Bronchial epithelial cell (primary cell): ENCODE data around the gene SCGB1A1. TPM values are rescaled to one million over a fixed set of nuclear protein-coding genes. Genes with fewer than 3 reads are reported as not detected.

Experiments used
- DNase-seq: peaks from one replicate; pipeline ENCODE4 v3.0.0-alpha.2; 2010; ENCODE audit warnings: low read depth
- FAIRE-seq: peaks from 2 replicates; lab custom pipeline; 2011; peaks lifted over from hg19 to GRCh38; lab: Jason Lieb, UNC
- H3K27me3 ChIP-seq: 2 replicates; pipeline ENCODE4 v1.5.1; 2011; ENCODE audit warnings: low read length; ENCODE audit not compliant: control insufficient read depth, insufficient read depth
- H3K36me3 ChIP-seq: 2 replicates; pipeline ENCODE4 v1.5.1; 2011; ENCODE audit warnings: low read length; ENCODE audit not compliant: control insufficient read depth, insufficient read depth
- H3K4me3 ChIP-seq: 2 replicates; pipeline ENCODE4 v1.5.1; 2011; ENCODE audit warnings: mild to moderate bottlenecking, low read depth, low read length, control low read depth
- CTCF ChIP-seq: IDR thresholded peaks from 2 replicates; pipeline ENCODE4 v1.5.1; 2011; ENCODE audit warnings: mild to moderate bottlenecking, moderate library complexity, low read length, control low read depth, inconsistent platforms; ENCODE audit not compliant: insufficient read depth, severe bottlenecking
- total RNA-seq: library from RNA; depleted of rRNA; stranded (reverse); fragments of >200 nt; gene quantifications from 2 replicates; pipeline ENCODE4 v1.2.1, GENCODE V29; 2014

The SCGB1A1 gene
- total RNA-seq, 1 donor from 2014 or later, result not detected

GRCh38 chr11:62463121-62463542 is 44.3 kb downstream of the SCGB1A1 start:
- DNase-seq (no peak), FAIRE-seq (no peak)
- no peaks in the 10 kb centered on the region for H3K27me3 ChIP-seq
- TF ChIP-seq CTCF, result no peak
- no peak overlapping the region for H3K4me3 ChIP-seq
- no peaks in the 10 kb centered on the region for H3K36me3 ChIP-seq

GRCh38 chr11:62464655-62465054 is 45.8 kb downstream of the SCGB1A1 start:
- TF ChIP-seq CTCF, result no peak

GRCh38 chr11:62466444-62466843 is 47.6 kb downstream of the SCGB1A1 start:
- DNase-seq (no peak), FAIRE-seq (no peak)
- no peaks in the 10 kb centered on the region for H3K27me3 ChIP-seq
- no peak for TF ChIP-seq CTCF
- no peak overlapping the region for H3K4me3 ChIP-seq
- H3K36me3 ChIP-seq, result no peaks in the 10 kb centered on the region

More at GRCh38 chr11:62464655-62465054, 45.8 kb downstream of the SCGB1A1 start:
- Histone ChIP-seq H3K36me3 (no peaks in the 10 kb centered on the region), H3K27me3 (no peaks in the 10 kb centered on the region), H3K4me3 (no peak overlapping the region)
- FAIRE-seq, result no peak
- no peak for DNase-seq

- FAIRE-seq (no peak), DNase-seq (no peak)
- no peaks in the 10 kb centered on the region for H3K27me3 ChIP-seq
- H3K36me3 ChIP-seq, result no peaks in the 10 kb centered on the region
- TF ChIP-seq CTCF, result no peak
- H3K4me3 ChIP-seq, result no peak overlapping the region
Observed at GRCh38 chr11:62468577-62468976, 49.7 kb downstream of the SCGB1A1 start.

- Histone ChIP-seq H3K27me3 (no peaks in the 10 kb centered on the region), H3K4me3 (no peak overlapping the region), H3K36me3 (no peaks in the 10 kb centered on the region)
- no peak for TF ChIP-seq CTCF
- FAIRE-seq, result no peak
- no peak for DNase-seq
Observed at GRCh38 chr11:62471603-62472002, 52.8 kb downstream of the SCGB1A1 start.

GRCh38 chr11:62472063-62472884 is 53.4 kb downstream of the SCGB1A1 start:
- no peak overlapping the region for H3K4me3 ChIP-seq
- H3K36me3 ChIP-seq, result no peaks in the 10 kb centered on the region
- no peaks in the 10 kb centered on the region for H3K27me3 ChIP-seq
- DNase-seq (peak; percentile 54), FAIRE-seq (no peak)
- no peak for TF ChIP-seq CTCF
